PC-9 (cell line): ENCODE measurements around the gene KIF7. TPM values are rescaled to one million over a fixed set of nuclear protein-coding genes. Genes with fewer than 3 reads are reported as not detected.

Source experiments
- BruUV-seq: library from RNA; stranded (reverse); fragments of 400-500 nt; replicated peaks from 2 replicates; lab custom pipeline; 2021; lab: Mats Ljungman, UMichigan
- CTCF ChIA-PET: fragments of 300-600 bp; sonication (Branson Sonifier 250); formaldehyde crosslinking; loops from one replicate; lab custom pipeline; 2022; ENCODE audit warnings: antibody characterized with exemption; lab: Charles Lee
- POLR2A ChIA-PET: fragments of 300-600 bp; sonication (Branson Sonifier 250); formaldehyde crosslinking; loops from one replicate; lab custom pipeline; 2022; ENCODE audit warnings: antibody characterized with exemption; ENCODE audit not compliant: unreplicated experiment; lab: Charles Lee
- DNase-seq, 2 experiments: peaks; one replicate each; pipeline versions ENCODE4 v3.0.0 to v3.0.0-alpha.2; 2015 to 2022; ENCODE audit warnings: mixed read lengths in 1 of 2
- H2AFZ ChIP-seq: fragments of 200-600 bp; sonication (generic); 2 replicates; pipeline ENCODE4 v1.8.1; 2017; ENCODE audit warnings: antibody characterized with exemption
- H3F3A ChIP-seq: fragments of 200-600 bp; sonication (generic); 2 replicates; pipeline ENCODE4 v1.8.1; 2017; ENCODE audit warnings: antibody characterized with exemption, mild to moderate bottlenecking, low read depth; ENCODE audit not compliant: insufficient read depth
- H3K27ac ChIP-seq: fragments of 200-600 bp; sonication (generic); 2 replicates; pipeline ENCODE4 v1.6.1; 2016; ENCODE audit warnings: mixed run types
- H3K27me3 ChIP-seq: fragments of 200-600 bp; sonication (generic); 2 replicates; pipeline ENCODE4 v1.6.1; 2016; ENCODE audit warnings: low read depth, mixed run types; ENCODE audit not compliant: insufficient read depth
- H3K36me3 ChIP-seq: fragments of 200-600 bp; sonication (generic); 2 replicates; pipeline ENCODE4 v1.6.1; 2016; ENCODE audit warnings: low read depth, mixed run types
- H3K4me1 ChIP-seq: fragments of 200-600 bp; sonication (generic); replicated peaks from 2 replicates; pipeline ENCODE4 v1.6.1; 2016; ENCODE audit warnings: mixed run types; ENCODE audit not compliant: insufficient read depth
- H3K4me2 ChIP-seq: fragments of 200-600 bp; sonication (generic); 2 replicates; pipeline ENCODE4 v1.6.1; 2017; ENCODE audit warnings: mixed run types
- H3K4me3 ChIP-seq: fragments of 200-600 bp; sonication (generic); 2 replicates; pipeline ENCODE4 v1.6.1; 2016; ENCODE audit warnings: mixed run types
- H3K79me2 ChIP-seq: fragments of 200-600 bp; sonication (generic); 2 replicates; pipeline ENCODE4 v1.6.1; 2017; ENCODE audit warnings: low read depth, mixed run types
- H3K9me2 ChIP-seq: fragments of 200-600 bp; sonication (generic); 2 replicates; pipeline ENCODE4 v1.8.1; 2017; ENCODE audit warnings: mild to moderate bottlenecking; ENCODE audit not compliant: insufficient read depth
- H3K9me3 ChIP-seq: fragments of 200-600 bp; sonication (generic); 2 replicates; pipeline ENCODE4 v1.8.1; 2016; ENCODE audit warnings: low read depth; ENCODE audit not compliant: insufficient read depth
- H4K20me1 ChIP-seq: fragments of 200-600 bp; sonication (generic); 2 replicates; pipeline ENCODE4 v1.8.1; 2017; ENCODE audit not compliant: insufficient read depth
- EZH2 ChIP-seq: fragments of 200-600 bp; sonication (generic); IDR thresholded peaks from 2 replicates; pipeline ENCODE4 v1.8.0; 2017; ENCODE audit warnings: antibody characterized with exemption, low read depth
- intact Hi-C: fragments of 100-400 bp; cut with micrococcal nuclease; formaldehyde crosslinking; loops from one replicate; pipeline ENCODE4 v1.10.0; 2022; ENCODE audit not compliant: unreplicated experiment
- total RNA-seq: library from RNA; stranded (reverse); gene quantifications from 2 replicates; pipeline ENCODE4 v1.2.3, GENCODE V29; 2021
- TF ChIP-seq, protein P1 (sequence below): fragments of 200-600 bp; sonication (generic); conservative IDR thresholded peaks from 2 replicates; pipeline ENCODE4 v1.6.1; 2017; ENCODE audit warnings: mixed run types, antibody characterized with exemption, mild to moderate bottlenecking, moderate library complexity

The KIF7 gene
- total RNA-seq, 1 experiment from 2014 or later, result 13.3 TPM

- Histone ChIP-seq H3K4me1 (no peaks in the 10 kb centered on the region), H2AFZ (no peak overlapping the region), H3K4me2 (no peak overlapping the region), H3F3A (0 out of 2 replicates have a peak, but pooled peaks cover 9% of the 10 kb centered on the region), H3K79me2 (no peaks in the 10 kb centered on the region), H4K20me1 (no peaks in the 10 kb centered on the region), H3K9me2 (no peaks in the 10 kb centered on the region), H3K27me3 (no peaks in the 10 kb centered on the region), H3K9me3 (no peaks in the 10 kb centered on the region), H3K4me3 (no peak overlapping the region), H3K36me3 (peaks cover 33% of the 10 kb centered on the region), H3K27ac (no peak overlapping the region)
- no TSS peak for BruUV-seq
- POLR2A ChIA-PET, result interaction anchor here (0.6 kb wide), 1 partner anchor 11 kb away, joined by 3 read pairs; no protein-coding TSS in a partner anchor
- DNase-seq, result no peak
- TF ChIP-seq, protein P1, sequence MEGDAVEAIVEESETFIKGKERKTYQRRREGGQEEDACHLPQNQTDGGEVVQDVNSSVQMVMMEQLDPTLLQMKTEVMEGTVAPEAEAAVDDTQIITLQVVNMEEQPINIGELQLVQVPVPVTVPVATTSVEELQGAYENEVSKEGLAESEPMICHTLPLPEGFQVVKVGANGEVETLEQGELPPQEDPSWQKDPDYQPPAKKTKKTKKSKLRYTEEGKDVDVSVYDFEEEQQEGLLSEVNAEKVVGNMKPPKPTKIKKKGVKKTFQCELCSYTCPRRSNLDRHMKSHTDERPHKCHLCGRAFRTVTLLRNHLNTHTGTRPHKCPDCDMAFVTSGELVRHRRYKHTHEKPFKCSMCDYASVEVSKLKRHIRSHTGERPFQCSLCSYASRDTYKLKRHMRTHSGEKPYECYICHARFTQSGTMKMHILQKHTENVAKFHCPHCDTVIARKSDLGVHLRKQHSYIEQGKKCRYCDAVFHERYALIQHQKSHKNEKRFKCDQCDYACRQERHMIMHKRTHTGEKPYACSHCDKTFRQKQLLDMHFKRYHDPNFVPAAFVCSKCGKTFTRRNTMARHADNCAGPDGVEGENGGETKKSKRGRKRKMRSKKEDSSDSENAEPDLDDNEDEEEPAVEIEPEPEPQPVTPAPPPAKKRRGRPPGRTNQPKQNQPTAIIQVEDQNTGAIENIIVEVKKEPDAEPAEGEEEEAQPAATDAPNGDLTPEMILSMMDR, result no peak
- no peak for TF ChIP-seq EZH2
- intact Hi-C loops, result no loop called here
- CTCF ChIA-PET, result no interaction called here
These were observed 24.0 kb downstream of the KIF7 start for GRCh38 chr15:89630974-89631901.

DNA sequence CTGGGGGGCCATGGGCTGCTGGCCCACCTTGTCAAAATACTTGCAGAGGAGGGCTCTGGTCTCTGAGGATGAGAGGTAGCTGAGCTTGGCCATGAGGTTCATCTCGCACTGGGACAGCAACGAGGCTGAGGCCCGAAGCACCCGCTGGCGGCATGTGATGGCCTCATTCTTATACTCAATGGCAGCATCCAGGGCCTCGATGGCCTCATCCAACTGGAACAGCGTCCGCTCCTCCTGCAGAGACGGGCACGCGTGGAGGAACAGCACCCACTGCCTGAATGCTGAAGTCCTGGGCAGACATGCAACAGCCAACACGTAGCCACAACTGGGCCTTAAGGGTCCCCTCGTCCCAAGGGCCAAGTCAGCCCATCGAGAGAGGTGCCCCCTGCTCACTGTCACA is 25.0 kb downstream of the KIF7 start:
- Histone ChIP-seq H3K36me3 (peaks cover 33% of the 10 kb centered on the region), H3K4me3 (no peak overlapping the region), H3K4me2 (no peak overlapping the region), H3K27me3 (no peaks in the 10 kb centered on the region), H2AFZ (no peak overlapping the region), H3K79me2 (no peaks in the 10 kb centered on the region), H3F3A (0 out of 2 replicates have a peak, but pooled peaks cover 9% of the 10 kb centered on the region), H4K20me1 (no peaks in the 10 kb centered on the region), H3K9me2 (no peaks in the 10 kb centered on the region), H3K9me3 (no peaks in the 10 kb centered on the region), H3K4me1 (no peaks in the 10 kb centered on the region), H3K27ac (no peak overlapping the region)
- TF ChIP-seq, protein P1, result no peak
- TF ChIP-seq EZH2, result no peak
- no TSS peak for BruUV-seq
- ChIA-PET CTCF (no interaction called here), POLR2A (interaction anchor here (0.6 kb wide), 1 partner anchor 785 kb away, joined by 7 read pairs; no protein-coding TSS in a partner anchor)
- intact Hi-C loops, result no loop called here
- DNase-seq, result no peak

GRCh38 chr15:89629829-89630228 is 25.4 kb downstream of the KIF7 start:
- H3F3A ChIP-seq, result 0 out of 2 replicates have a peak, but pooled peaks cover 9% of the 10 kb centered on the region
- no peak for DNase-seq
- ChIA-PET POLR2A (interaction anchor here (0.6 kb wide), 1 partner anchor 785 kb away, joined by 7 read pairs; no protein-coding TSS in a partner anchor), CTCF (no interaction called here)
- H3K4me1 ChIP-seq, result no peaks in the 10 kb centered on the region
- no TSS peak for BruUV-seq
- no peak overlapping the region for H2AFZ ChIP-seq
- H3K27me3 ChIP-seq, result no peaks in the 10 kb centered on the region
- H4K20me1 ChIP-seq, result no peaks in the 10 kb centered on the region
- H3K36me3 ChIP-seq, result peaks cover 33% of the 10 kb centered on the region
- H3K9me3 ChIP-seq, result no peaks in the 10 kb centered on the region
- intact Hi-C loops, result no loop called here
- H3K79me2 ChIP-seq, result no peaks in the 10 kb centered on the region
- no peak overlapping the region for H3K4me3 ChIP-seq
- TF ChIP-seq, protein P1, result no peak
- TF ChIP-seq EZH2, result no peak
- H3K27ac ChIP-seq, result no peak overlapping the region
- no peak overlapping the region for H3K4me2 ChIP-seq
- H3K9me2 ChIP-seq, result no peaks in the 10 kb centered on the region
